MG63 (cell line): ENCODE results near the gene ZFP36L1. TPM values are rescaled to one million over a fixed set of nuclear protein-coding genes. Genes with fewer than 3 reads are reported as not detected.

Source experiments
- DNase-seq: peaks from one replicate; pipeline ENCODE4 v3.0.0-alpha.2; 2020
- H3K27me3 ChIP-seq: fragments of 250-450 bp; sonication (Bioruptor Pico); 2 replicates; pipeline ENCODE4 v1.5.1; 2020; ENCODE audit warnings: mild to moderate bottlenecking, moderate library complexity
- H3K36me3 ChIP-seq: fragments of 250-450 bp; sonication (Bioruptor Pico); 2 replicates; pipeline ENCODE4 v1.5.1; 2020; ENCODE audit warnings: mild to moderate bottlenecking, moderate library complexity
- H3K4me3 ChIP-seq: fragments of 250-450 bp; sonication (Bioruptor Pico); 2 replicates; pipeline ENCODE4 v1.5.1; 2020; ENCODE audit warnings: mild to moderate bottlenecking, moderate library complexity
- H3K9me3 ChIP-seq: fragments of 250-450 bp; sonication (Bioruptor Pico); 2 replicates; pipeline ENCODE4 v1.5.1; 2020; ENCODE audit warnings: mild to moderate bottlenecking, moderate library complexity
- total RNA-seq: library from RNA; depleted of rRNA; stranded (reverse); fragments of >200 nt; shearing (Covaris generic); gene quantifications from 2 replicates; pipeline ENCODE4 v1.2.3, GENCODE V29; 2014; ENCODE audit warnings: low replicate concordance

Gene ZFP36L1
- total RNA-seq, 1 experiment from 2014 or later, result 9.3 TPM

DNA sequence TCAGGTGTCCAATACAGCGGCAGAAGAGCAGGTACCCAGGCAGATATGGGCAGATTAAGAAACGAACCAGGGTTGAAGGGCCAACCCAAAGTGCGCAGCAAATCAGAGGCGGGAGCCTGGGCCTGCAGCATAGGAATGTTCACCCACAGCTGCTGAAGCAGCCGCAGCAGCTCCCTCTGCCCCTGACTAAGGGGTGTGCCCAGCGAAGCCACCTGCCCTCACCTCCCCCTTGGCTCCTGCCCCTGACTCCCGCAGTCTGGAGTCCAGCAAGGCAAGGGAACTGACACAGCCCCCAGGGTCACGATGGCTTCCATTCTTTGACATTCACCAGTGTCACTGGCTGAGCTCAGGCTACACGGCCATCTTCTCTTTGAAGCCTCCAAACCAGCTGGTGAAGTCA, 27.3 kb upstream of the ZFP36L1 start:
- Histone ChIP-seq H3K36me3 (no peaks in the 10 kb centered on the region), H3K27me3 (no peaks in the 10 kb centered on the region), H3K4me3 (no peak overlapping the region), H3K9me3 (no peaks in the 10 kb centered on the region)
- DNase-seq, result no peak

DNA sequence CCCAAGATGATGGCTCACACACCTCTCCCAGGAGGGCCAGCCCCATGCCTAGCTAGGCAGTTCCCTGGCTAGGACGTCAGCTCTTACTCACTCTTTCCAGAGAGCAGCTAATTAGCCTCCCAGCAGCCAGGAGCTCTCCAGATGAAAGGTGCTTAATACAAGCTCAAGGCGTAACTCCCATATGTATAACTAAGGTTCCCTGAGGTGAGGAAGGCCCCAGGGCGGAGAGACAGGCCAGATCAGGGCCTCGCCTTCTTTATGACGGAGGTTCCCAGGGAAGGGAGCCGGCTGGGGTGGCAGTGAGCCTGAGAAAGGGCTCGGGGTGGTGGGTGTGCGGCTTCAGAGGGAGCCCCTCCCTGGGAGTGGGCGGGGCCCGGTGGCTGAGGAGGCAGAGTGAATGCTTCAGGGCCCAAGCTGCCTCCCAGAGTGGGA, 26.4 kb upstream of the ZFP36L1 start:
- H3K27me3 ChIP-seq, result no peaks in the 10 kb centered on the region
- no peak overlapping the region for H3K4me3 ChIP-seq
- peak; percentile 10 for DNase-seq
- no peaks in the 10 kb centered on the region for H3K36me3 ChIP-seq
- H3K9me3 ChIP-seq, result no peaks in the 10 kb centered on the region

DNA sequence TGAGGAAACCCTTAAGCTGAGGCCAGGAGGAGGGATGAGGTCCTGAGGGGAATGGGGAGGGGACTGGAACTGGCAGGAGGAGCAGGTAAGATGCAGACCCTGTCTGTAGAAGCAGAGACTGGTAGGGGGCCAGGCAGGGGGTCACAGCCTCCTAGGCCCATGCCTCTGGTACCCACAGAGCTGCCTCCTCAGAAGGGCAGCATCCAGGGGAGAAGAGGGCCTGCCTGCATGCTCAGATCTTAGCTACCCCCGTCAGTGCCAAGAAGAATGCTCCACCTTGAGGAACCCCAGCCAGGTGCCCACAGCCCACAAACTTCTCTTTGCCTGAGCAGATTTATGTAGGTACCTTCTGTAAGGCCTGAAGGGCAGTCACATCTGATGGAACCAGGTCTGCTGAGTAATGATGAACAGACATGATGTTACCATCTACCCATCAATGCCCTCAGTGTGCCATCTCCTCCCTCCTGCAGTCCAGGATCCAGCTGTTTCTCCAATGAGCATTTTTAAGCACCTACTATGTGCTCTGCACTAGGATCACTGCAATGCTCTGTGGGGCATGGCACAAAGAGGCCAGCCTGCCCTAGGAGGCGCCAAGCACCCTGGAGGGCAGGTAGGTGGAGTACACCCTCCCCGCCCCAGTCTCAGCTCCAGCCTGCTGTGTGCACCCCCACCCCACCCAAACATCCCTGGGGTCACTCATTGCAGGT, 24.8 kb upstream of the ZFP36L1 start:
- no peaks in the 10 kb centered on the region for H3K27me3 ChIP-seq
- H3K4me3 ChIP-seq, result no peak overlapping the region
- DNase-seq, result no peak
- no peaks in the 10 kb centered on the region for H3K9me3 ChIP-seq
- H3K36me3 ChIP-seq, result no peaks in the 10 kb centered on the region

DNA sequence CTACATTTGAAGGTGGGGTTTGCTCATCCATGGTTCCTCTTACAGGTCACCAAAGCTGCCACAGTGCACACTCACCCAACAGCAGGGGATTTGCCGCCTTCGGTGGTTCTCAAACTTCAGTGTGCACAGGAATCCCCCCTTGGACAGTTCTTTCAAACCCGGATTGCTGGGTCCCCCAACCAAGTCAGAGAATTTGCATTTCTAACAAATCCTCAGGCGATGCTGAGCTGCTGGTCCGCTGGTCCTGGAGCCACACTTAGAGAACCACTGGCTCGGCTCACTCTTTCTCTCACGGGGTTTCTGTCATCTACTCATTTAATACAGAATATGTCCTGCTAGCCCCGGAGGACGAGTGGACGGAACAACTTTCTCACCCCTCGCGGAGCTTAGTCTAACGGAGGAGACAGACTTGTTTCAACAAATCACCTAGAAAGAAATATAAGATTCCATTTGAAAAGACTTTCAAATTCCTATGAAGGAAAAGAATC, 24.1 kb upstream of the ZFP36L1 start:
- Histone ChIP-seq H3K4me3 (no peak overlapping the region), H3K9me3 (no peaks in the 10 kb centered on the region), H3K36me3 (no peaks in the 10 kb centered on the region), H3K27me3 (no peaks in the 10 kb centered on the region)
- DNase-seq, result no peak

DNA sequence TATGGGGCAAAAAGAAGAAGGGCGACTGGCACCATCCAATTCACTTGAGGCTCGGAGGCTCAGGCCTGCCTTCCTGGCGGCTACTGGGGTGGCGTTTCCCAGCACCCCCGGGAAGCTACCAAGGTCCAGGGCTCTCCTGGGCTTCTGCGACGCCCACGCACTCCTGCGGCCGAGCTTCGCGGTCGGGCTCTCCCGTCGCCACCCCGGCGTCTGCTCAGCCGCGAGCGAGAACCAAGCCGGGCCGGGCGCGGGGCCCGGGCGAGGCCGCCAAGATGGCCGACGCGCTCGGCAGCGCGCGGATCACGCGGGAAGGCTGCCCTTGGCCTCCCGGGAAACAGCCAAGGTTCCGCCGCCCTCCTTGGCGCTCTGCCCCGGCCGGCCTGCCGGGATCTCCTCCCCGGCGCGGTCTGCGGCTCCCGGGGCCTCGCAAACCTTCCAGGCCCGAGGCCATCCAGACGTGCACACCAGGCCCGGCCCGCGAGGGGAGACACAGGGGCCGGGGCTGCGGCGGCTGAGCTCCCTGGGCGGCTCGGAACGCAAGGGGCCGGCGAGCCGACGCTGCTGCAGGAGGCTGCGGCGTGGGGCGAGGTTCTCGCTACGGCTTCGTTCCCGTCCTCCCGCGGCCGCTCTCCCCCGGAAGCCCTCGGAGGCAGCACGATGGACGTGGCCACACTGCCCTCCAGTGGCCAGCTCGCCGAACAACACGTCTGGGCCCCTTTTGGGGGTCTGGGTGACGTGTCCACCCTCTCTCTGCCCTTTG, 23.5 kb upstream of the ZFP36L1 start:
- Histone ChIP-seq H3K36me3 (no peaks in the 10 kb centered on the region), H3K4me3 (peak overlapping the region; percentile 36), H3K27me3 (no peaks in the 10 kb centered on the region), H3K9me3 (no peaks in the 10 kb centered on the region)
- peak; percentile 83 for DNase-seq

DNA sequence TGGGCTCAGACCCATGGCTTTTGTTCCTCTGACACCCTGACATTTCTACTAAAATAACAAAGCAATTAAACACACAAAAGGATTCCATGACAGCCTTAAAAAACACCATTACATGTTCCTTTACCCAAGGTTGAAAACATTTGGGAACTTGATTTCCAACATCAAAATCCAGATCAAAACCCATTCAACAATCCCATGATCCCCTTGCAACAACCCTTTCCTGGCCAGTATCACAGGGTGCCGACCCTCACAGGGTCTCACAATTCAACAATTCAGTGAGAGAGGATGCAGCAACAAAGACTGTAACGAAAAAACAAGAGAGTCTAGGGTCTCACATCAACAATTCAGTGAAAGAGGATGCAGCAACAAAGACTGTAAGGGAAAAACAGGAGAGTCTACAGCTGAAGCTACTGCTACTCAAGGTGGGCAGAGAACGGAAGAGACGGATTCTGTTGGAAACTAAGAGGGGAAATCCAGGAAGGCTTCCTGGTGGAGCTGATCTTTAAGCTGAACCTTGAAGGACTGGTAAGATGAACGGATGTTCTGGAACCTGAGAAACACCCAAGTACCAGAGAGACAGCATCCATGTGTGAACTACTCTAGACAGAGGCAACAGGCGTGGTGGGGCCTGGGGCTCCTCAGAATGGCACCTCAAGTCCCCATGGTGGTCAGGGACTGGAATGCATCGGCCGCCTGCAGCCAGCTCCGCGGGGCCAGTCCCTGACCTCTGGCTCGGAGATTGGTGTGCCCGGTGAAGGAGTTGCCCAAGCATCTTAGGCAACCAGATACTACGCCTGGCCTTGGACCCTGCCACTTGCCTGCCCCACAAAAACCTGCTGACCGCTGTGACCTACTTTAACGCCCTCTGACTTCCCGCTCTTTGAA, 22.7 kb upstream of the ZFP36L1 start:
- DNase-seq, result no peak
- no peaks in the 10 kb centered on the region for H3K27me3 ChIP-seq
- peak overlapping the region; percentile 36; the same call in 1 of the 2 replicates for H3K4me3 ChIP-seq
- H3K36me3 ChIP-seq, result no peaks in the 10 kb centered on the region
- no peaks in the 10 kb centered on the region for H3K9me3 ChIP-seq

DNA sequence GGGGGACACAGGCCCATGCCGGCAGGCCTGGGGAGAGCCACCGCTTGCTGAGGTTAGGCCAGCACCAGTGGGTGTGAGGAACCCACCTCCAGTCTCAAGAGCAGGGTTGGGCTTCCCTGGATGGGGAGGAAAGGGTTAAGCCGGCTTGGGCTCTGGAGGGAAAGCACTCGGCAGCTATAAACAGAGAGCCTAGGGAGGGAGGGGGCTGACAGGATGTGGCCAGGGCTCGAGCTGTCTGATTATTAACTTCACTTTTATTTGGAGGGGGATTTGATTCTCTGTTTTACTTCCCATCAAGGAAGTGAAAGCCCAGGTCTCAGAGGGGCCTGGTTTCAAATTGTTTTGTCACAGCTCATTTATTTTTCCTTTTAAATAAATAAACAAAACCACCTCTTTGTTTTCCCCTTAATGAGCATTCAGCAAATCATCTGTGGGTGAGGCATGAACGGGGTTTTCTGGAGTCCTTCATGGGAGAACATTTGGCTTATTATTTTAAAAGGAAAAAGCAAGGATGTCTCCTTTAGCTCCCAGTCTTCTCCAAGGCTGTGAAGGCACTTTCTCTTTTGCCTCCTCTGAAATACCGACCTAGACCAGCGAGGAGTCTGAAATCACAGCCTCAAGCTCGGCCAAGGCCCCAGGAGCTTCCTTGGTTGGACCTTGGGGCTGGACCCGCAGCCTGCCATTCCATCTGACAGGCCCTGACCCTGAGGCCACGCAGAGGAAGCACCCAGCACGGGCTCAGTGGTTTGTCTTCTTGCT, 21.9 kb upstream of the ZFP36L1 start:
- H3K4me3 ChIP-seq, result no peak overlapping the region
- no peaks in the 10 kb centered on the region for H3K27me3 ChIP-seq
- no peaks in the 10 kb centered on the region for H3K9me3 ChIP-seq
- H3K36me3 ChIP-seq, result no peaks in the 10 kb centered on the region
- DNase-seq, result peak; percentile 52

DNA sequence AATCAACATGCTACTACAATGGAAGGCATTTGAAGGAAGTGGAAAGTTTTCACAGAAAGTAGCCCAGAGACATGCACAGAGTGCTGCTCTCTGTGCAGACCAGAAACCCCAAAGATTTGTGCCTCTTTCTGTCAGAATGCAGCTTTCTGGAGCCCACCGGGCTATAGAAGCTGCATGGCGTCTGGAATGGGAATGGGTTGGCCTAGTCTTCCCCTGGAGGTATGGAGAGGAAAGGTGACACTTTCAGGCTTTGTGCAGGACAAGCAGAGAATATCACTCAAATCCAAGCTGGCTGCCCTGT, 21.3 kb upstream of the ZFP36L1 start:
- Histone ChIP-seq H3K36me3 (no peaks in the 10 kb centered on the region), H3K4me3 (no peak overlapping the region), H3K27me3 (no peaks in the 10 kb centered on the region), H3K9me3 (no peaks in the 10 kb centered on the region)
- DNase-seq, result no peak

DNA sequence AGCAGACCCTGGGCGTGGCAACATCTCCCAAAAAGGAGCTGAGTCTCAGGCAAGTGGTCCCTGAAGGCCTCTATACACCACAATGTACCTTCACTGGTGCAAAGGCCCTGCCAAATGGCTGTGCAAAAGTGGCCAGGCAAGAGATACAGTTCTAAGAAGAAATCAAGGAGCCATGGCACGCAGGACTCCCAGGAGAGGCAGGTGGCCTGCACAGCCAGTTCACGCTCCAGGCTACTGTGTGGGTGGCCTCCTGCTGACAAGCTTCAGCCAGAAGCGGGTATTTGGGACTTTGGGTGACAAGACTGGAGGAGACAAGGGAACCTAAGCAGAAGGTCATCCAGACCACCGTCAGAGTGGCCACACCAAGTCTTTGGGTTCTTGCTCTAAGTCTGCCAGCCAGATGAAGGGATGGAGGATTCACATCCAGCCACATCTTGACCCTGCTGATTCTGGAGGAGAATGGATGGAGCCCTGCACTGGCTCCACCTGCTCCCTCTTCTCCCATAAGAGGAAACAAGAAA, 20.5 kb upstream of the ZFP36L1 start:
- Histone ChIP-seq H3K4me3 (no peak overlapping the region), H3K9me3 (no peaks in the 10 kb centered on the region), H3K36me3 (no peaks in the 10 kb centered on the region), H3K27me3 (no peaks in the 10 kb centered on the region)
- DNase-seq, result no peak

DNA sequence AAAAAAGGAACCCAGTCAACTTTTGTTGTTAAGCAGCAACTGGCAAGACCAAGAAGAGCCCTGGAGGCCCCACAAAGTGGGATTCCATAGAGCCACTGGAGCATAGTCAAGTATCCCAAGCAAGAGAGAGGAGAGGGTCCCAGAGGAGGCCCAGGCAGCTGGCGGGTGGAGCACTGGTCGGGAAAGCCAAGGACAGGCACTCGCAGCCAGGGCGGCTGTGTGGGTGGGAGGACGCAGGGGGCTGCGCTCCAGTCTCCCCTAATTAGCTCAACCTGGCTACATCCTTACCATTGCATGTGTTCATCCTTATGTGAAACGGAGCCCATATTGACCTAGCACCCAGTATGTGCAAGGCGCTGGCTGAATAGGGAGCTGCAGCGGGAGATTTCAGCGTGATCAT, 18.3 kb upstream of the ZFP36L1 start:
- H3K36me3 ChIP-seq, result no peaks in the 10 kb centered on the region
- DNase-seq, result no peak
- H3K9me3 ChIP-seq, result no peaks in the 10 kb centered on the region
- no peaks in the 10 kb centered on the region for H3K27me3 ChIP-seq
- no peak overlapping the region for H3K4me3 ChIP-seq

DNA sequence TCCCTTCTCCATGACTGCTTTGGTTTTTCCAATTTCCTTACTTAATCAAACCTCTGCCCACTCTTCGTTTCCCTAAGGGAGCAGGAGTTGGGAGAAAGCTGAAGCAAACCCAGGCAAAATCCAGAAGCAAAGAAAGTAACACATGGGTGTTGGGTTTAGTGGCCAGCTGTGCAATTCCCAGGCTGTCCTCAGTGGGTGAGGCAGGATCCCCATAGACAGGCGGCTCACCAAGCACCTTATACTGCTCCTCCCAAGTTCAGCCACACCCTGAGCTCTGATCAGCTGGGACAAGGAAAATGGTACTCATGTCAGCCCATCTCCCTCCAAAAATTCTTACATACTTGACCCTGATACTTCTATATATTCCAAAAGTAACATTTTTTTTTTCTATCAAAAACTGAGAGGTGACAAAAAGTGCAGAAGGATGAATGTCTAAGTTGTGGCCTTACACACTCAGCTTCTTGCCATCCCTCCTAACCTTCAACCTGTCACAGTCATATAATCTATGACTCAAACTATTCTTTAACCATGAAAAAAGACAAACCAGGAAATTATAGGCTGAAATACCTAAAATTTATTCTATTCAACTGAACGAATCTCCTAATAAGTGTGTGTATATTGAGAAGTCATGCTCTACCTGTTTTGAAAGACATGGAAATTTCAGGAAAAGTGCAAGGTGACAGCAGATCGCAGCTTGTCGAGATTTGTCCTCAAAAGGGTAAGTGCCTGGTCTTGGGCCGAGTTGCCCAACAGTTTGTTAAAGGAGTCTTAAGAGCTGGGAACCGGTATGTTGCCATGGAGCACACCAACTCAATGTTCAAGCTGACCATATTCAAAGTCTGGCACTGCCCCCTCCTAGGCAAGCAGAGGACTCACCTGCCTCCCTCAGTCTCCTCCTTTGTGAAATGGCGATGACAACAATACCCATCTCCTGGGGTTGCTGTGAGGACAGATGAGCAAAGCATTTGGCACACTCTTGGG, 17.6 kb upstream of the ZFP36L1 start:
- Histone ChIP-seq H3K9me3 (no peaks in the 10 kb centered on the region), H3K4me3 (no peak overlapping the region), H3K27me3 (no peaks in the 10 kb centered on the region), H3K36me3 (no peaks in the 10 kb centered on the region; the same call in 1 of the 2 replicates)
- no peak for DNase-seq

DNA sequence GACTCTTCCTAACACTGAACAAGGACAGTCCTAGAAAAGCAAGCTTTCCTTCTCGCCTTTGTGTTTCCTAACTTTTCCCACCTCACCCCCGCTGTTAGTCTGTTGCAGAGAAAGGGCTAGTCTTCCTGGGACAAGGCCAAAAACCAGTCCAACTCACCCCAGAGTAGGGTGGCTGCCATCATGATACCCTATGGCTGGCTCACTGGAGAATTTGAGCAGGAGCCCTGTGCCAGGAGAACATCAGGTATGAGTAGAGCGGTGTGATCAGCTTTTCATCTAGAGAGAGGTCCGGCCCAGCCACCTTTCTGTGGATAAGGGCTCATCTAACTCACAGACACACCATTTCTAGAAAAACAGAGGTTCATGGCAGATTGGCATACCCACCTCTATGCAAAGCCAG, 16.7 kb upstream of the ZFP36L1 start:
- Histone ChIP-seq H3K4me3 (no peak overlapping the region), H3K27me3 (no peaks in the 10 kb centered on the region), H3K9me3 (no peaks in the 10 kb centered on the region), H3K36me3 (no peaks in the 10 kb centered on the region; the same call in 1 of the 2 replicates)
- DNase-seq, result no peak

DNA sequence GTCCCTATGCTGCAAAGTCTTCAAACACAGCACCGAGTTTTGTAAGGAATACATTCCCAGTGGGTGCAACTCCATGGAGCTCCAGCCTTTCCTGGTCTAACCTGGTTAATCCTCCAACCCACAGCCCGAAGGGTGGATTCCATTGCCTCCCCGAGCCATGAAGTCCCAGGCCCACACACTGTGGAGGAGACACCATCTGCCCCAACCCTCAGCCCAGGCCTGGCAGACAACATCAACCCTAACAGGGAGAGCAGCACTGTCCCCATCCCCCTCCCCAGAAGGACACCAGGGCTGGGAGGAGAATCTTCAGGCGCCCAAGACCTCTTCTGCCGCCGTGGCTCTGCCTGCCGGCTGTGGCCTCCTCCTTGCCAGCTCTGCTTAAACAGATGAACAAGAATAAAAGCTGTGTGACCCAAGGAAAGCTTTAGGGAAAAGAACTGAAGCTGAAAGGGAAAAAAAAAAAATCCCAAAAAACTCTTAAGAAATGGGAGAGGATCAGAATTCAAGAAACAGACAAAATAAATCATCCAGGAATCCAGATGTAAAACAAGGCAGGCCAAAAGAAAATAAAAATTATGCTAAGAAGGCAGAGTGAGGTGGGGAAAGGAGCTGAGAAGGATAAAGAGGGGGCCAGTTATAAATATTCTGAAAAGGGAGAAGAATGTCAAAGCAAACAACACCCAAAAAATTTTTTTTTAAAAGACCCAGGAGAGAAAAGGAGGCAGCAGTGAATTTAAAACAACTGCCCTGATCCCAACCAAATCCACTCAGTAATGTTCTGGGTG, 16.0 kb upstream of the ZFP36L1 start:
- no peaks in the 10 kb centered on the region; the same call in 1 of the 2 replicates for H3K36me3 ChIP-seq
- no peaks in the 10 kb centered on the region for H3K27me3 ChIP-seq
- H3K4me3 ChIP-seq, result no peak overlapping the region
- no peaks in the 10 kb centered on the region for H3K9me3 ChIP-seq
- DNase-seq, result no peak

DNA sequence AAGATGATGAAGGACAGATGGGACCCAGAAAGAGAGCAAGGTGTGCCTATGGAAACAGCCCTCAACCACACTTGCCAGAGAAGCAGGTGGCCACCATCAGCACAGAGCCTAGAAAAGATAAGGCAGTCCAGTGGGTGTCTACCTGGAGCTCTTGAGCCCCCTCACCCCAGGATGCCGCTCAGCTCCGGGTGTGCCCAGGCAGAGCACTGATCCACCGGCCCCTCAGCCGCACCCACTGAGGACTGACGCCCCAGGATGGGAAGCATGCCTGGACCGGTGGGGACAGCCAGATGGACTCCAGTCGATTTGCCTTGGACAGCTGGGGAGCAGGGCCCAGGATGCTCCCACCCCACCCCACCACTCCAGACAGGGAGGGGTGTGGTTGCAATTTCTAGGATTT, 15.1 kb upstream of the ZFP36L1 start:
- Histone ChIP-seq H3K4me3 (no peak overlapping the region), H3K9me3 (0 out of 2 replicates have a peak, but pooled peaks cover 1% of the 10 kb centered on the region), H3K27me3 (no peaks in the 10 kb centered on the region), H3K36me3 (no peaks in the 10 kb centered on the region; the same call in 1 of the 2 replicates)
- DNase-seq, result no peak
